PC-3 (cell line): ENCODE results near the gene MED26. TPM values are rescaled to one million over a fixed set of nuclear protein-coding genes. Genes with fewer than 3 reads are reported as not detected.
"Not testable (repeated sequence)": the region's sequence is repeated elsewhere in the genome, so short reads cannot be mapped to it uniquely, and the experiment has no call there.

Experiments used
- ATAC-seq: fragments of 200-7000 bp; cut with Tn5 transposase; 2 replicates; pipeline ENCODE4 v1.9.1; 2020; ENCODE audit warnings: mild to moderate bottlenecking, moderate library complexity
- BruUV-seq: library from RNA; stranded (reverse); fragments of 400-500 nt; replicated peaks from 2 replicates; lab custom pipeline; 2021; lab: Mats Ljungman, UMichigan
- CTCF ChIA-PET: fragments of 300-600 bp; sonication (Branson Sonifier 250); formaldehyde crosslinking; loops from one replicate; lab custom pipeline; 2022; ENCODE audit warnings: antibody characterized with exemption; lab: Charles Lee
- POLR2A ChIA-PET: fragments of 300-600 bp; sonication (Branson Sonifier 250); formaldehyde crosslinking; loops from one replicate; lab custom pipeline; 2022; ENCODE audit warnings: antibody characterized with exemption; ENCODE audit not compliant: unreplicated experiment; lab: Charles Lee
- DNase-seq: peaks from one replicate; pipeline ENCODE4 v3.0.0-alpha.2; 2015
- H2AFZ ChIP-seq: fragments of 300-600 bp; sonication (generic); 2 replicates; pipeline ENCODE4 v1.6.0; 2016; ENCODE audit warnings: antibody characterized with exemption, low read length
- H3F3A ChIP-seq: fragments of 300-600 bp; sonication (generic); one replicate; pipeline ENCODE4 v1.6.0; 2017; ENCODE audit warnings: antibody characterized with exemption, low read length, control low read depth, mild to moderate bottlenecking; ENCODE audit not compliant: unreplicated experiment
- H3K27ac ChIP-seq: fragments of 300-600 bp; sonication (generic); 2 replicates; pipeline ENCODE4 v1.5.1; 2016; ENCODE audit warnings: mild to moderate bottlenecking, low read length
- H3K27me3 ChIP-seq: fragments of 300-600 bp; sonication (generic); 2 replicates; pipeline ENCODE4 v1.6.1; 2016; ENCODE audit warnings: low read length, mixed read lengths
- H3K36me3 ChIP-seq: fragments of 300-600 bp; sonication (generic); 2 replicates; pipeline ENCODE4 v1.6.1; 2016; ENCODE audit warnings: low read depth, mixed run types, low read length, mixed read lengths
- H3K4me1 ChIP-seq: fragments of 300-600 bp; sonication (generic); 2 replicates; pipeline ENCODE4 v1.5.1; 2016; ENCODE audit warnings: low read length; ENCODE audit not compliant: insufficient read depth
- H3K4me2 ChIP-seq: fragments of 300-600 bp; sonication (generic); 2 replicates; pipeline ENCODE4 v1.6.0; 2016; ENCODE audit warnings: low read length
- H3K4me3 ChIP-seq: fragments of 300-600 bp; sonication (generic); 2 replicates; pipeline ENCODE4 v1.5.1; 2016; ENCODE audit warnings: mild to moderate bottlenecking, low read length, mixed read lengths
- H3K79me2 ChIP-seq: fragments of 300-600 bp; sonication (generic); 2 replicates; pipeline ENCODE4 v1.6.1; 2017; ENCODE audit warnings: low read length, mixed read lengths
- H3K9ac ChIP-seq: fragments of 300-600 bp; sonication (generic); 2 replicates; pipeline ENCODE4 v1.6.0; 2016; ENCODE audit warnings: mild to moderate bottlenecking, low read length
- H3K9me2 ChIP-seq: fragments of 300-600 bp; sonication (generic); replicated peaks from 2 replicates; pipeline ENCODE4 v1.6.1; 2016; ENCODE audit warnings: mixed run types, low read length, mixed read lengths
- H3K9me3 ChIP-seq: fragments of 300-600 bp; sonication (generic); 2 replicates; pipeline ENCODE4 v1.6.1; 2016; ENCODE audit warnings: low read length, mixed read lengths
- H4K20me1 ChIP-seq: fragments of 300-600 bp; sonication (generic); 2 replicates; pipeline ENCODE4 v1.6.1; 2016; ENCODE audit warnings: low read length, mixed read lengths
- CTCF ChIP-seq: fragments of 300-600 bp; sonication (generic); conservative IDR thresholded peaks from 2 replicates; pipeline ENCODE4 v1.5.1; 2017; ENCODE audit warnings: antibody characterized with exemption, low read depth, mild to moderate bottlenecking, low read length
- EZH2 ChIP-seq: fragments of 300-600 bp; sonication (generic); IDR thresholded peaks from one replicate; pipeline ENCODE4 v1.6.1; 2017; ENCODE audit warnings: antibody characterized with exemption, mild to moderate bottlenecking, low read length; ENCODE audit not compliant: unreplicated experiment
- EZH2phosphoT487 ChIP-seq: fragments of 300-600 bp; sonication (generic); IDR thresholded peaks from 2 replicates; pipeline ENCODE4 v1.6.1; 2018; ENCODE audit warnings: mild to moderate bottlenecking, antibody characterized with exemption, low read length, borderline replicate concordance
- intact Hi-C: fragments of 100-400 bp; cut with micrococcal nuclease; formaldehyde crosslinking; loops from 2 replicates; pipeline ENCODE4 v1.9.0; 2023
- total RNA-seq: library from RNA; depleted of rRNA; stranded (reverse); fragments of >200 nt; gene quantifications from 2 replicates; pipeline ENCODE4 v1.2.3, GENCODE V29; 2014

Gene MED26
- total RNA-seq, 1 experiment from 2014 or later, result 17.5 TPM

GRCh38 chr19:16554776-16555175, 73.2 kb downstream of the MED26 start:
- Histone ChIP-seq H3K9ac (no peak overlapping the region), H3K4me3 (no peak overlapping the region), H2AFZ (no peak overlapping the region), H3K4me2 (no peak overlapping the region), H4K20me1 (no peaks in the 10 kb centered on the region), H3F3A (no peaks in the 10 kb centered on the region), H3K27me3 (no peaks in the 10 kb centered on the region), H3K36me3 (peaks cover 13% of the 10 kb centered on the region; the same call in 1 of the 2 replicates), H3K9me2 (no peaks in the 10 kb centered on the region), H3K9me3 (no peaks in the 10 kb centered on the region), H3K4me1 (no peaks in the 10 kb centered on the region), H3K79me2 (no peaks in the 10 kb centered on the region), H3K27ac (no peak overlapping the region)
- DNase-seq (no peak), ATAC-seq (no peak)
- BruUV-seq, result no TSS peak
- TF ChIP-seq EZH2, result no peak
- no peak for TF ChIP-seq EZH2phosphoT487
- TF ChIP-seq CTCF, result no peak
- intact Hi-C loops, result no loop called here
- ChIA-PET CTCF (no interaction called here), POLR2A (no interaction called here)

- H3K4me2 ChIP-seq, BruUV-seq, H3K9me3 ChIP-seq, CTCF ChIA-PET, H3K27ac ChIP-seq, H3K4me1 ChIP-seq, ATAC-seq, intact Hi-C loops, H3K4me3 ChIP-seq, H2AFZ ChIP-seq, H3K79me2 ChIP-seq, H3K36me3 ChIP-seq, DNase-seq, H4K20me1 ChIP-seq, H3K9ac ChIP-seq, POLR2A ChIA-PET, H3K27me3 ChIP-seq, H3K9me2 ChIP-seq, H3F3A ChIP-seq: not testable (repeated sequence)
Observed at GRCh38 chr19:16551902-16552301, 76.1 kb downstream of the MED26 start.

GRCh38 chr19:16548956-16549355, 79.0 kb downstream of the MED26 start:
- no peaks in the 10 kb centered on the region for H3K9me3 ChIP-seq
- H3K4me2 ChIP-seq, result no peak overlapping the region
- H2AFZ ChIP-seq, result no peak overlapping the region
- ATAC-seq (peak; percentile 42), DNase-seq (peak; percentile 36)
- no peaks in the 10 kb centered on the region for H3F3A ChIP-seq
- ChIA-PET POLR2A (no interaction called here), CTCF (no interaction called here)
- H3K4me3 ChIP-seq, result no peak overlapping the region
- H3K9me2 ChIP-seq, result no peaks in the 10 kb centered on the region
- BruUV-seq, result no TSS peak
- H3K79me2 ChIP-seq, result peaks cover 8% of the 10 kb centered on the region
- TF ChIP-seq EZH2phosphoT487, result no peak
- no peak for TF ChIP-seq EZH2
- no peak for TF ChIP-seq CTCF
- no peaks in the 10 kb centered on the region for H3K27me3 ChIP-seq
- no peak overlapping the region for H3K9ac ChIP-seq
- H3K27ac ChIP-seq, result no peak overlapping the region
- peaks cover 6% of the 10 kb centered on the region; the same call in 1 of the 2 replicates for H3K4me1 ChIP-seq
- H4K20me1 ChIP-seq, result no peaks in the 10 kb centered on the region
- intact Hi-C loops, result no loop called here
- H3K36me3 ChIP-seq, result peaks cover 3% of the 10 kb centered on the region; the same call in 1 of the 2 replicates
